GM21526 (cell line): ENCODE results near the gene MRPL55.

Experiments
- ATAC-seq: cut with Tn5 transposase; IDR thresholded peaks from one replicate; pipeline ENCODE4 v1.9.1; 2021; ENCODE audit warnings: moderate library complexity; ENCODE audit not compliant: unreplicated experiment, low FRiP score

The MRPL55 gene

GRCh38 chr1:228088586-228089498 lies 20.3 kb downstream of the MRPL55 start:
- no peak for ATAC-seq

GRCh38 chr1:228087771-228088251 lies 21.3 kb downstream of the MRPL55 start:
- no peak for ATAC-seq

- no peak for ATAC-seq
These were observed 23.7 kb downstream of the MRPL55 start for GRCh38 chr1:228085287-228085951.

- ATAC-seq = no peak
These were observed 24.3 kb downstream of the MRPL55 start for GRCh38 chr1:228084797-228085196.

- no peak for ATAC-seq
These were observed 24.8 kb downstream of the MRPL55 start for GRCh38 chr1:228084325-228084724.

- ATAC-seq = no peak
These were observed 25.2 kb downstream of the MRPL55 start for GRCh38 chr1:228083871-228084278.

GRCh38 chr1:228082918-228083870 lies 25.9 kb downstream of the MRPL55 start:
- peak; percentile 22 for ATAC-seq

- ATAC-seq = peak; percentile 67
These were observed 26.7 kb downstream of the MRPL55 start, which contains the start of gene ARF1 for GRCh38 chr1:228082214-228082917. Gene ARF1 (plus strand): TSS chr1:228082708. CDS start chr1:228097115, 14,407 bp downstream.

GRCh38 chr1:228081578-228082213 lies 27.4 kb downstream of the MRPL55 start:
- ATAC-seq = peak; percentile 13

GRCh38 chr1:228081144-228081543 lies 28.0 kb downstream of the MRPL55 start:
- no peak for ATAC-seq

- no peak for ATAC-seq
These were observed 29.4 kb downstream of the MRPL55 start for GRCh38 chr1:228079601-228080263.

- no peak for ATAC-seq
These were observed 30.1 kb downstream of the MRPL55 start for GRCh38 chr1:228079013-228079412.

GRCh38 chr1:228077565-228078330 lies 31.4 kb downstream of the MRPL55 start:
- ATAC-seq = no peak

GRCh38 chr1:228076796-228077430 lies 32.2 kb downstream of the MRPL55 start:
- ATAC-seq = no peak

GRCh38 chr1:228075801-228076271 lies 33.3 kb downstream of the MRPL55 start:
- no peak for ATAC-seq

- ATAC-seq = no peak
These were observed 34.0 kb downstream of the MRPL55 start for GRCh38 chr1:228074954-228075730.
